GM19240 (cell line): ENCODE results near the gene CPA5.

Experiments
- DNase-seq: peaks from one replicate; pipeline ENCODE4 v3.0.0; 2011; ENCODE audit warnings: low spot score; ENCODE audit not compliant: insufficient read length

CPA5 gene

DNA sequence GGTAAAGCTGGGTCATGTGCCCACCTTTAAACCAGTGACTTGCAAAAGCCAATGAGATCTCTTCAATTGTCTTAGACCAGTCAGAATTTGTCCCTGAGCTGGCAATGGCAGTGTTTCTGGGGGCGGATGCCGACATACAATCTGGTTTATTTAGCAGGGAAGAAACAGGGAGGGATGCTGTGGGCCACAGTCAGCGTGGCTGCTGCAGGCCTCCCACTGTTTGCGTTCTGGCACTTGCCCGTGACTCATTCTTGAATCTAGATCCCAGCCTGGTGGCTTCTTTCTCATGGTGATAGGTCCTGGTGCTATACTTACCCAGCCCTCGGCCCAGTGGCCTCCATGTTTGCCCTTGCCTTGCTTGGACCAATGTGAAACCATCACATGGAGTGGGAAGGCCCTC is 32.6 kb downstream of the CPA5 start:
- DNase-seq: no peak

- no peak for DNase-seq
These were observed 34.4 kb downstream of the CPA5 start for GRCh38 chr7:130379019-130379418.

DNA sequence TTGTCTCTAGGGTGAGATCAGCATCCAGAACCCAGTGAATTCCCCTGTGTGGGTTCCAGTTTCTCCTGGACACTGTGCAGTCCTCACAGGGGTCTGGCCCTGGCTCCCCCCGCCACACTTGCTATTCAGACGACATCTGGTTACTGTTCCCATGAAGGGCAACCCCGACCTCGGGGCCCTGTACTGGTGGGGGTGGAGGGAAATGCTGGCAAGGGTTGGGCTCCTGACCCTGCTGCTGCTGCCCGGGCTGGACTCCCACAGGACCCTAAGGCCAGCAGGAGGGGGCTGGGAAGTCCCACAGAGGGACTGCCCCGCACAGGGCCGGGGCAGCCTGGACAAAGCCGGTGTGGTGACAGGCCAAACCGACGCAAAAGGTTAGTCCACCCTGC is 34.9 kb downstream of the CPA5 start:
- DNase-seq: no peak

DNA sequence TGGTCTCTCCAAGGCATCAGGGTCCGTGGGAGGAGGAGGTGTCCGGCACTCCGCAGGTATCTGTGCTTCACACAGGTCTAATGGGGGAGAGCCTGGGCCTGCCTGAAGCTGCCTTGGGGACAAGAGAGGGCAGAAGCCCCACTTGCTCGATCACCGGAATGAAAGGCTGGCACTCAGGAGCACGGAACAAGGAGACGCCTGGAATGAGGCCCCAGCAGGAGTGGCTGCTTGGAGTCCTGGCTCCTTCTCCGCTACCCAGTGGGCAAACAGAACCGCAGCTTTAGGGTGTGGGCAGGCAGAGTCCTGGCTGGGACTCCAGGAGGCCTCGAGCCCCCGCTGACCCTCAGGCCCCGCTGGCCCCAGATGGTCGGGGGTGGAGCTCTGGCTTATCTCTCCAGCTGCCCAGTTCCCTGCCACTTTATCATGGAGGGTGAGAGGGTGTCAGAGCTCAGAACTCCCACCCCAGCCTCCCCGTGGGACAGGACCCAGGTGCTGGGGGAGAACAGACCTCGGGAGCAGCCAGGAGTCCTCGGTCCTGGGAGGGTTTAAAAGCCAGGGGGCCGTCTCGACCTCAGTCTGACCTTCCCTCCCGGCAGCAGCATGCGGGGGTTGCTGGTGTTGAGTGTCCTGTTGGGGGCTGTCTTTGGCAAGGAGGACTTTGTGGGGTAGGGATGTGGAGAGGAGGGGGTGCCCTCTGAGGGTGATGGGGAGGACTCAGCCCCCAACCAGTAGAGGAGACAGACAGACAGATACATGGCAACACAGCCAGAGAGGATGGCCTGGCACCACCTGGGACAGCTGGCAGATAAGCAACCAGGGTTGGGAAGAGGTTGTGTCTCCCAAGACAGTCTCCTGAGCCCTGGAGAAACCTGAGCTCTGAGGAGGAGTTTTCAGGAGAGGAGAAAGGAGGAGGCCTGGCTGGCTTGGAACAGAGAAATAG is 35.6 kb downstream of the CPA5 start, which contains the start of gene CPA1:
Gene CPA1 (plus strand): TSS at position 574 of the 940 bp plus-strand sequence. CDS start 27 bp downstream, at position 601.
- no peak for DNase-seq

DNA sequence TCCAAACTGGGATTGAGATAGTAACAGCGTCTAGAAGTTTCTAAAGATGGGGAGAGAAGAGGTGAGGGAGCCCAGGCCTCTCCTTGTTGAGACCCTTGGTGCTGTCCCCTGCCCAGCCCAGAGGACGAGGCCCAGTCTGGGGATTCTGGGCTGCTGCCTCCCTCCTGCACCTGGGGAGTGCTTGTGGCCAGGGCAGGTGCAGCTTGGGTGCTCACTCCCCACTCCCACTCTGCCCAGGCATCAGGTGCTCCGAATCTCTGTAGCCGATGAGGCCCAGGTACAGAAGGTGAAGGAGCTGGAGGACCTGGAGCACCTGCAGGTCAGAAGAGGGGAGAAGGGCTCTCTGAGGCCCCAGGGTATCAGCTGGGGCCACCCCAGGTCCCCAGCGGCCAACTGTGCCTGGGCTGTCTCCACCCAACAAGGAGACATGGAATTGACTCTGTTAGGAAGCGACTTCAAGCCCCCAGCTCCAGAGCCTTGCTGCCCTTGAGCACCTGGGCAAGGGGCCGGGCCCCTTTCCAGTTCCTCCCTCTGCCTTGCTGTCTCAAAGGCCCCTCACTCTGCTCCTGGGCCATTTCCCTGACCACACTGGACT is 36.3 kb downstream of the CPA5 start:
- DNase-seq: no peak

DNA sequence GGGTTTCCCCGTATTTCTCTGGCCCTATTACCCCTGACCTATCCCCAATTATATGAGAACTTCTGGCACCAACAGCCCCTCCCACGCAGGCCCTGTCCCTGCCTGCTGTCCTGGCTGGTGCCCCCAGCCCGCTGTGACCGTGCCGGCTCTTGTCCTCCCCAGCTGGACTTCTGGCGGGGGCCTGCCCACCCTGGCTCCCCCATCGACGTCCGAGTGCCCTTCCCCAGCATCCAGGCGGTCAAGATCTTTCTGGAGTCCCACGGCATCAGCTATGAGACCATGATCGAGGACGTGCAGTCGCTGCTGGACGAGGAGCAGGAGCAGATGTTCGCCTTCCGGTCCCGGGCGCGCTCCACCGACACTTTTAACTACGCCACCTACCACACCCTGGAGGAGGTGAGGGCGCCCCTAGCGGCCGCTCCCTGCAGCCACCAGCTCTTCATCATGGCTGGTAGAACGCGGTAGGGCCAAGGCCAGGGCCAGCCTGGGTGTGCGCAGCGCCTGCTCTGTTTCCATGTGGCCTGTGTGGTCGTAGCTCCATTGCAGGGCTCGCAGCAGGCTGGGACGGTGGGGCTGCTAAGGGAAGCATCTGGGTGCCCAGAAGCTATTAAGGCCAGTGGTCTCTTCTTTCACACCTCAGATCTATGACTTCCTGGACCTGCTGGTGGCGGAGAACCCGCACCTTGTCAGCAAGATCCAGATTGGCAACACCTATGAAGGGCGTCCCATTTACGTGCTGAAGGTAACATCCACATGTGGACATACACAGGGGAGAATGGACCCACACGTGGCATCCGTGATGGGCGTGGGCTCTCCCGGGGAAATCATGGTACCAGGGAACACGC is 37.1 kb downstream of the CPA5 start:
- DNase-seq: no peak

- no peak for DNase-seq
These were observed 38.8 kb downstream of the CPA5 start for GRCh38 chr7:130383187-130383980.

- DNase-seq: no peak
These were observed 39.8 kb downstream of the CPA5 start for GRCh38 chr7:130384371-130384801.

GRCh38 chr7:130384841-130385599 is 40.4 kb downstream of the CPA5 start:
- DNase-seq: no peak

DNA sequence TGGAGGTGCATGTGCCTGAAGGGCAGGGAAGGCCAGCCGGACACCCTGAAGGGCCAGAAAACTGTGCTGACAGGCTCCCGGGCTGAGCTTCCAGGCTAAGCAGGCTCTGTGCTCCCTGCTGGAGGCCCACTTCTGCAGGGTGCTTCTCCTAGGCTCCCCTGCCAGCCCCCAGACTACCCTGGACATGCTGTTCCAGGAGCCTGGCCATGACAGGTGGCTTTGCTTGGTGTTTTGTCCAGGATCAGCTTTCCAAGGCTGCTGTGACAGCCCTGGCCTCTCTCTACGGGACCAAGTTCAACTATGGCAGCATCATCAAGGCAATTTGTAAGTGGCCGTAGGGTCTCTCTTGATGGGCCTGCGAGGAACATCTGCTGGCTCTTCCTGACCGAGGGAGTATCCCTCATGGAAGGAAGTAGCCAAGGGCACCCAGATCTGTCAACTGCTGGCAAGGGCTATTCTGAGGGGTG is 41.0 kb downstream of the CPA5 start:
- DNase-seq: no peak

DNA sequence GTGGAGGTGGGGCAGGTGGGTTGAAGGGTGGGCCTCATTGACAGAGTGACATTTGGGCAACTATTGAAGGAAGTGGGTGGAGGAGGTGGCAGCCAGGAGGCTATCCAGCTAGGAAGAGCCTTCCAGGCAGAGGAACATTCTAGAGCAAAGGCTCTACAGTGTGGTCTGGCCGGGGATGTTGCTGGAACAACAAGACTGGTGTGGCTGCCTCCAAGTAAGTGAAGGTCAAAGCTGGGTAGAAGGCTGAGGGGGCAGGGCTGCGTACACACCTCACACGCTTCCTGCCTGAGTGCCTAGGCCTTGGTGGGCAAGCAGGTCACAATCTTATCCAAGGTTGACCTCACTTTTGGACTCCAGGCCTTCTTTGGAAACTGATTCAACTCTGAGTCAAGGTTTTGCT is 42.3 kb downstream of the CPA5 start:
- DNase-seq: no peak

DNA sequence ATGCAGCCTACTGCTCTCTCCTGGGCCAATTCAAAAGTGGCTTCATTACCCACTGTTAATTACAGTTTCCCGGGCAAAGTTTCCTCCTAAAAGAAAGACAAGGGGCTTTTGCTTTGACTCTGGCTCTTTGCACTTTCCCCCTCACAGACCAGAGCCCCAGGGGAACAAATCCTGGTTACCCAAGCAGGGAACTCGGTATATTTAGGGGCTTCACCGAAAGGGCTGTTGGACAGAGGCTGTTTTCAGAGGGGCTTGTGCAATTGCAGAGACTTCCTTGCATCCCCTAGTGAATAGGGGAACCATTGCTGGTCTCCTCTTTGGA is 42.7 kb downstream of the CPA5 start:
- no peak for DNase-seq

DNA sequence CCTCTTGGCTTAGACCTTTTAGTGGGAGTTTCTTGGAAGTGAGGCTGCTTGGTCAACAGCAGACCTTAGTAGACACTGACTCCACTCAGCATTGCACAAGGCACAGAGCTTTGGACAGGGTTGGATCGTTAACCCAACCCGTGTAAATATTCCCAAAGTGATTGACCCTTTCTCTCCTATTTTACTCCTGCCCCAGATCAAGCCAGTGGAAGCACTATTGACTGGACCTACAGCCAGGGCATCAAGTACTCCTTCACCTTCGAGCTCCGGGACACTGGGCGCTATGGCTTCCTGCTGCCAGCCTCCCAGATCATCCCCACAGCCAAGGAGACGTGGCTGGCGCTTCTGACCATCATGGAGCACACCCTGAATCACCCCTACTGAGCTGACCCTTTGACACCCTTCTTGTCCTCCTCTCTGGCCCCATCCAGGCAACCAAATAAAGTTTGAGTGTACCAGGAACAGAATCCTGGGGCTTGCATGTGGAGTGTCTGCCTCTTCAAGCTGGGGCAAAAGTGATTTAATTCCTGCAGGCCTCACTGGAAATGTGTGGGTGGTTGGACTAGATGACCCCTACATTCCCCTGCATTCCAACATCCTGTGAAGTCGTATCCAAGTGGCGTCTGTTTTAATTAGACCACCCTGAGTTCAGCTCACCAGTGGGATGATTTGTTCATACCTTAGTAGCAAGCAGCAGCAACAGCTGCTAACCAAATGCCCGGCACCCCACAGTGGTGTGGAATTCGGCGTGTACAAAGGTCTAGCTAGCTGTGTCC is 43.2 kb downstream of the CPA5 start:
- no peak for DNase-seq

- DNase-seq: no peak
These were observed 44.1 kb downstream of the CPA5 start for GRCh38 chr7:130388671-130389070.

- DNase-seq: no peak
These were observed 45.9 kb downstream of the CPA5 start for GRCh38 chr7:130390486-130390885.

GRCh38 chr7:130393101-130393561 is 48.5 kb downstream of the CPA5 start:
- DNase-seq: no peak

DNA sequence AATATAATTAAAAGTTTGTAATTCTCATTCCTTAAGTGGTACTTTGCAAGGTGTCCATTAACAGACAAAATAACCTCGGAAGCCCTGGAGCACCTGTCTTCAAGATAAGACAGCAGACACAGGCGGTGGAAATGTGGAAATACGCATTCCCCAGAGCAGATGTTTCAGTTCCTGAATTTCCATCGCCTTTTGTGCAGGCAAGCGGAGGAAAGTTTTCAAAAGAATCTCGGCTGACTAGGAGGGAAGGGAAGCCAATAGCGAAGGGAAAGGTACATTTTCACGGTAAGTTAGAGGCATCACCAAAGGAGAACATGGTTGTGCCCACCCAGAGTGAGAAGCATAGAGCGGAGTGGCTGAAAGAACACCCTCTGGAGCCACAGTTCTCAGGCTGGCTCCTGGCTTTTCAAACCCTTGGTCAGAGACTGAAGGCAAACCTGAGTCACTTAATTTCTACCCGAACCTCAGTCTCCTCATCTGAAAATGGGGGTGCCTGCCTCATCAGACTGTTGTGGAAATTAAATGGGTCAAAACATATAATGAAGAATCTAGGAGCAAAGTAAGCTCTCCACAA is 49.3 kb downstream of the CPA5 start:
- no peak for DNase-seq

DNA sequence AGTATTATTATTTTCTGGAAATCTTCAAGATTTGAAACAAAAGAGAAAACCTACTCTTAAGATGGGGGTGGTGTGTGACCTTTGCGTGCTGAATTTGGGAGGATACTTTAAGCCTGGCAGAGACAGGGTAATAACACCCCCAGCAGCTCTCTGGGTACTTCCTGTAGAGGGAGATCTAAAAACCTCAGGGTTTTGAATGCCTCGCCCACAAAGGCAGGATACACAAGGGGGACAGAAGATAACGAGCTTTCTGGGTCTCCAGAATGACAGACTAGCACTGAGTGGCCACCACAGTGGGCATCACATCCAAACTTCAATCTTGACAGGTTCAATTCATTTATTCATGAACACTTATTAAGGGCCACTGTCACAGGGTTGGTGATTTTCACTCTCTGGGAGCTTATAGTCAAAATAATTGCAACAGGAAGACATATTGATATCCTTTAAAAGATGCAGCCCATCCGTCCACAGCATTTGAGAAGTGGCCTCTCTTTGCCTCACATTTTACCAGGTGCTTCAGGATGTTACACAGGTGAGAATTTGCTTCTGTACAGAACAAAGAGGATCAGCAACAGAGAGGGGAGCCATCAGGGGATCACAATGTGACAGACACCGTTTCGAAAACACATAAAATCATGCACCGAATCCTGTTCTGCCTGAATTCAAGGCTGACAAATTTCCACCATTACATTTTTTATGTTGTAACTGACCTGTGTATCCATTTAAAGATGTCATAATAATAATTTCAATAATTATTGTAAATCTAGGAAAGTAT is 50.0 kb downstream of the CPA5 start:
- DNase-seq: no peak
